ENCODE measurements around the gene FBXL16. TPM values are rescaled to one million over a fixed set of nuclear protein-coding genes. Genes with fewer than 3 reads are reported as not detected.

The FBXL16 gene
- total and polyA plus RNA-seq, 9 of the 15 experiments (the other 6 are each of a cell fraction or from before 2014, with no cell fraction given) = 0.21 to 8.2 (median 1.7) TPM

DNA sequence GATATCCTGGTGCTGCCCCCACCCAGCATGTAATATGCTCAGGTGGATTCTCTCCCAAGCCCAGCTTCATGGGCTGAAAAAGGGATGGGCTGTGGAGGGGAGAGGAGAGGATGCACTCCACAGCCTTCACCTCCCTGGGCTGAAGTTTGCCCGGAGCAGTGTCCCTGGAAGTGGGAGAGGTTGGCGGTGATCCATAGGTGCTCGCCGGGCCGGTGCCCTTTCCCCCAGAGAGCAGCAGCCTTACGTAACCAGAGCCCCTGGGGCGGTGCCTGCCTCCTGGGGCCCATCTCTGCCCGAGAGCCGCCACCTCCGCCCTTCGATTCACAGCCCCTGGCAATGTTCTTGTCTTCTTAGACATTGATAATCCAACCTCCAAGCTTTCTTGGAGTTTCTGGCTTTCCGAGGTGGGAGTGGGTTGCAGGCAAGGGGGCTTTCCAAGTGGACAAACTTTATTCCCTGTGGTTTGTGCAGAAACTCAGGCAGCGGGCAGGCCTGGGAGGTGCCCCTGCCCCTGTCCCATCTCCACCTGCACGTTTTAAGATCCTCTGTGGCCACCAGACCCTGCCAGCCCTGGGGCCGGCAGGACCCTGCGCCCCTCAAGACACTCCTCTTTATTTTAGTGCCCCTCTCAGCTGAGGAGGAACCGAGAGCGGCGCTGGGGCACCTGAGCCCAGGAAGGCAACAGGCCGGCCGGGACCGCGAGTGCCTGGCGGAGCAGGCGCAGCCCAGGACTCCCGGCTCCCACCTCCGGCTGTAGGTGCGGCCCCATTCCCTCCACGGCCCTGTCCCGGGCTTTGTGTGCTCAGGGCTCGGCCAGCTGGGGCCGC lies 59.5 kb downstream of the FBXL16 start:
- TF ChIP-seq POLR2G (IDR thresholded peaks at IDR 0.05; ENCODE audit: low read depth, low read length) = peak; percentile 47
- no peak for TF ChIP-seq CHD2 (IDR thresholded peaks at IDR 0.05; ENCODE audit: low read depth, low read length)
- peak; percentile 12; the same call in 1 of the 2 replicates for TF ChIP-seq RBFOX2 (IDR thresholded peaks at IDR 0.05; ENCODE audit: low read depth, low read length)
- Histone ChIP-seq H3K36me3 (ENCODE audit: control insufficient read depth, insufficient read depth, low read length) (peaks cover 51% of the 10 kb centered on the region; the same call in 2 of the 3 replicates), H4K20me1 (replicated peaks; ENCODE audit: control insufficient read depth, insufficient read depth, low read length) (no peaks in the 10 kb centered on the region), H3K9me1 (ENCODE audit: control insufficient read depth, insufficient read depth, low read length) (no peaks in the 10 kb centered on the region), H3K9me3 (replicated peaks; ENCODE audit: control insufficient read depth, insufficient read depth, low read depth, low read length) (no peaks in the 10 kb centered on the region), H3K27ac (ENCODE audit: extremely low read depth, low read depth, low read length) (no peak overlapping the region), H3K4me2 (ENCODE audit: insufficient read depth, low read length) (no peak overlapping the region), H3K27me3 (ENCODE audit: control insufficient read depth in 2 of 2, insufficient read depth in 2 of 2, low read length in 2 of 2) (no peaks in the 10 kb centered on the region), H2AFZ (ENCODE audit: low read depth, low read length) (no peak overlapping the region), H3K9ac (ENCODE audit: insufficient read depth in 1 of 2, low read depth in 2 of 2, low read length in 2 of 2) (peak overlapping the region in 1 of 2 experiments; percentile 85; a peak in 1 of 4 replicates), H3K4me1 (replicated peaks in 1 of 2; ENCODE audit: control insufficient read depth in 2 of 2, insufficient read depth in 2 of 2, low read length in 2 of 2) (peaks cover 4 to 88% of the 10 kb centered on the region in 2 experiments; a peak in 3 of 5 replicates), H3K79me2 (ENCODE audit: control insufficient read depth, insufficient read depth, low read length) (peaks cover 52% of the 10 kb centered on the region), H3K4me3 (no peak overlapping the region)
- intact Hi-C loops (cut with micrococcal nuclease) = no loop called here
- no TSS peak for BruUV-seq (replicated peaks)
- ATAC-seq = no peak
- DNase-seq (ENCODE audit: extremely low read depth in 1 of 4, low spot score in 3 of 4) = no peak
- in situ Hi-C loops (cut with MboI) = no loop called here
- ChIA-PET CTCF (ENCODE audit: low intra/inter-chr PET ratio) (no interaction called here), POLR2A (interaction anchor here (0.6 kb wide), 1 partner anchor 88 kb away, joined by 3 read pairs; no protein-coding TSS in a partner anchor)
- 93% methylated on average over 19 of the region's 32 CpGs for WGBS (ENCODE audit: insufficient coverage, low coverage, missing lambda C conversion rate)
- FAIRE-seq = no peak

- WGBS (ENCODE audit: insufficient coverage, low coverage, missing lambda C conversion rate) = 95% methylated on average over 9 of the region's 12 CpGs
- Histone ChIP-seq H3K9me3 (replicated peaks; ENCODE audit: control insufficient read depth, insufficient read depth, low read depth, low read length) (no peaks in the 10 kb centered on the region), H3K79me2 (ENCODE audit: control insufficient read depth, insufficient read depth, low read length) (peaks cover 59% of the 10 kb centered on the region), H3K36me3 (ENCODE audit: control insufficient read depth, insufficient read depth, low read length) (peaks cover 51% of the 10 kb centered on the region; the same call in 2 of the 3 replicates), H3K27ac (ENCODE audit: extremely low read depth, low read depth, low read length) (no peak overlapping the region; the same call in 2 of the 3 replicates), H3K9me1 (ENCODE audit: control insufficient read depth, insufficient read depth, low read length) (no peaks in the 10 kb centered on the region), H3K4me2 (ENCODE audit: insufficient read depth, low read length) (no peak overlapping the region), H3K4me1 (replicated peaks in 1 of 2; ENCODE audit: control insufficient read depth in 2 of 2, insufficient read depth in 2 of 2, low read length in 2 of 2) (peaks cover 7 to 86% of the 10 kb centered on the region in 2 experiments; a peak in 3 of 5 replicates), H3K4me3 (no peak overlapping the region), H3K9ac (ENCODE audit: insufficient read depth in 1 of 2, low read depth in 2 of 2, low read length in 2 of 2) (no peak overlapping the region; a peak in 1 of 4 replicates), H4K20me1 (replicated peaks; ENCODE audit: control insufficient read depth, insufficient read depth, low read length) (no peaks in the 10 kb centered on the region), H2AFZ (ENCODE audit: low read depth, low read length) (no peak overlapping the region), H3K27me3 (ENCODE audit: control insufficient read depth in 2 of 2, insufficient read depth in 2 of 2, low read length in 2 of 2) (no peaks in the 10 kb centered on the region)
- ATAC-seq = no peak
- POLR2A ChIA-PET = no interaction called here
- intact Hi-C loops (cut with micrococcal nuclease) (no loop called here), in situ Hi-C loops (cut with MboI) (no loop called here)
- CTCF ChIA-PET (ENCODE audit: low intra/inter-chr PET ratio) = no interaction called here
- FAIRE-seq = no peak
- no peak for DNase-seq (ENCODE audit: extremely low read depth in 1 of 4, low spot score in 3 of 4)
- no TSS peak for BruUV-seq (replicated peaks)
- TF ChIP-seq NKRF (IDR thresholded peaks at IDR 0.05; ENCODE audit: borderline replicate concordance) = no peak
- no peak for TF ChIP-seq ETV5 (CRISPR knock-in tag; IDR thresholded peaks at IDR 0.05; ENCODE audit: low read depth)
- TF ChIP-seq TAF7 (tag; IDR thresholded peaks at IDR 0.05) = no peak
- no peak for TF ChIP-seq ETS1 (conservative IDR thresholded peaks at IDR 0.05; ENCODE audit: control insufficient read depth, low read depth, low read length)
- TF ChIP-seq ZBTB34 (CRISPR knock-in tag; IDR thresholded peaks at IDR 0.05) = no peak
- TF ChIP-seq DPF2 (IDR thresholded peaks at IDR 0.05) = no peak
Observed at GRCh38 chr16:644556-644955, 61.0 kb downstream of the FBXL16 start.

All from K562 (cell line).